CD4-positive, alpha-beta T cell treated with Interferon alpha-2 for 1 hour (primary cell): ENCODE measurements around the gene ADK.

ENCODE experiments used
- DNase-seq, 2 donors: peaks; one replicate each; pipeline ENCODE4 v3.0.0-alpha.2; 2020 to 2022

The ADK gene

DNA sequence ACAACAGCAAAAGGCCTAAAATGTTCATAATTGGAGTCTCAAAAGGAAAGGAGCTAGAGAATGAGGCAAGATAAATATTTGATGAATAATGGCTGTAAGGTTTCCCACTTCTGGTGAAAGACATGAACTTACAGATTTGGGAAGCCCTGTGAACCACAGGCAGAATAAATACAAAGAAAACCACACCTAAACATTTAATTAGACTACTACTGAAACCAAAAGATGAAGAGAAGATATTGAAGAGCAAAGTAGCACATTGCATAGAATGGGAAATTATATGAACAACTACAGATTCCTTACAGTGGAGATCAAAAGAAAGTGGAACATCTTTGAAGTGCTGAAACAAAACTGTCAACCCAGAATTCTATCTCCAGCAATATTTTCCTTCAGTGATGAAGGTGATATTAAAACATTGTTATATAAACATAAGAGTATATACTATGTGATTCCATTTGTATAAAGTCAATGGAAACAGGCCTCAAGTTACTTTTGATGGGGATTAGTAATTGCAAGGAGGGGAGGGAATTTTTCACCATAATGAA lies 484.0 kb downstream of the ADK start:
- DNase-seq, result no peak

DNA sequence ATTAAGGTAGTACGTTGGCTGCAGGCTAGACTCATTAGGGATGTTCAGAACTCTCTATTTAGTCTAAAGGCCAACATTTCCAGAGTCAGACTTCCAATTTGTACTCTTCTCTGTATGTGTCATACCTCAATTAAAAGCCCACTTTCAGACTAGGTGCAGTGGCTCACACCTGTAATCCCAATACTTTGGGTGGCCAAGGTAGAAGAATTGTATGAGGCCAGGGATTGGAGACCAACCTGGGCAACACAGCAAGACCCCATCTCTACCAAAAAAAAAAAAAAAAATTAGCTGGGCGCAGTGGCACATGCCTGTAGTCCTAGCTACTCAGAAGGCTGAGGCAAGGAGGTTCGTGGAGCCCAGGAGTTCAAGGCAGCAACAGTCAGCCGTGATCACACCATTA lies 484.6 kb downstream of the ADK start:
- DNase-seq, result no peak

- no peak for DNase-seq
Observed at GRCh38 chr10:74637685-74638084, 486.7 kb downstream of the ADK start.

DNA sequence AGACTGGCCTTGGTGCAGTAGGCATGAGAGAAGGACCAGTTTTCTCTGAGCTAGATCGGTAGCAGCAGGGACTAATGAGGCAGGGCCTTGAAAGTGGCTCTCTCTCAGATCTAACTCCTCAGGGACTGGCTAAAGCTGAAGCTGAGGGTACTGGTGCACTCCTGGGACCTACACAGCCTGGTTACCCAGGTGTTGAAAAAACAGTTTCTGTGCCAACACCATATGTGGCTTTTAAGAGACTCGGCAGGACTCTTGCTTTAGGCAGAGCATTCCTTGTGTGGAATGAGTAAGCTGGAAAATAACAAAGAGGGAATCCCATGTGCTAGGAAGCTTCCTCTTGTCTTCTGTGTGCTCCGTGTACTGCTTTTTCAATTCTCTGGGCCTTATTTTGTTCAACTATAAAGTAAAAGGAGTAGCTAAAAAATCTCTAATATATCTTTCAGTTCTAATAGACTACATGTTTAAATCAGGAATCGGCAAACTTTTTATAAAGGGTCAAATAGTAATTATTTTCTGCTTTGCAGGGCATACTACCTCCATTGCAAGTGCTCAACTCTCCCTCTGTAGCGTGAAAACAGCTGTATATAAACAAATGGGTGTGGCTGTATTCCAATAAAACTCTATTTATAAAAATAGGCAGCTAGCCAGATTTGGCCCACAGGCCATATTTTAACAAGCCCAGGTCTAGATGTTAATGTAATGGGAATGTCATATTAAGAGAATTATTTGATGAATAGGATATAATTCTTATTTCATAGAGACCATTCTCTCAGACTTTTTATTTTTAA lies 489.3 kb downstream of the ADK start:
- DNase-seq, result no peak

GRCh38 chr10:74641659-74642058 lies 490.6 kb downstream of the ADK start:
- no peak for DNase-seq

DNA sequence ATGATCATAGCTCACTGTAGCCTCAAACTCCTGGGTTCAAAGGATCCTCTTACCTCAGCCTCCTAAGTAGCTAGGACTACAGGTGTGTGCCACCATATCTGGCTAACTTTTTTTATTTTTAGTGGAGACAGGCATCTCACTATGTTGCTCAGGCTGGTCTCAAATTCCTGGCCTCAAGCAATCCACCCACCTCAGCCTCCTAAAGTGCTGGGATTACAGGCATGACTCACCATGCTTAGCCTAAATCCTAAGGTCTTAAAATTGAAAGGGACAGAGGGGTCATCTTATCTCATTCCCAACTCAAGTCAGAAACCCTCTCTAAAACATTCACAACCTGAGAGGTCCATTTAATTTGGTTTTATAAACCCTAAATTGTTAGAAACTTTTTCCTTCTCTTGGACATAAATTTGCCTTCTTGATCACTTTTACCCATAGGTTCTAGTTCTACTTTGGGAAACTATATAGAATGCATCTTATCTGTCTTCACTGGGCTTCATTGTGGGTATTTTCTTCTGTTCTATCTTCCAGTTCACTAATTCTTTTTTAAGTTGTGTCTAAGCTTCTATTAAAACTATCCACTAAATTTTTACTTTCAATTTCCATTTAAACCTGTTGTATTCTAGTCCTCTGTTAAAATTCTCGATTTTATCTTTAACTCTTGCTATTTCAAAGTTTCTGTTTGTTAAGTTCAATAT lies 492.0 kb downstream of the ADK start:
- DNase-seq, result no peak

DNA sequence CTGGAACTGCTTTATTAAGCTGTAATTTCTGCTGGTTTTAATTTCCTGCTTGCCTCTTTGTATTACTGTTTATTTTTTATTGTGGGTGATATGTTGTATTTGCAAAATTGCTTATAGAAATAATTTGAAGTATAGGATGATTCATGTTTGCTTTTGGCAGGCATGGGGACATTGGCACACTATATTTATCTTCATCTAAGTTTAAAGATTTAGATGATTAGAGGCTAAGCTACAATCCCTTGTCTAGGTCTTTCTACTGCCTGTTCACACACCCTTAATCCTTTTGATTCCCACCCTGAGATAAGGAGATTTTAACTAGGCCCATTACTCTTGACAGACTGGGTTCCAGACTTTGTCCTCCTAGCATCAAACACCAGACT lies 492.6 kb downstream of the ADK start:
- DNase-seq, result no peak

DNA sequence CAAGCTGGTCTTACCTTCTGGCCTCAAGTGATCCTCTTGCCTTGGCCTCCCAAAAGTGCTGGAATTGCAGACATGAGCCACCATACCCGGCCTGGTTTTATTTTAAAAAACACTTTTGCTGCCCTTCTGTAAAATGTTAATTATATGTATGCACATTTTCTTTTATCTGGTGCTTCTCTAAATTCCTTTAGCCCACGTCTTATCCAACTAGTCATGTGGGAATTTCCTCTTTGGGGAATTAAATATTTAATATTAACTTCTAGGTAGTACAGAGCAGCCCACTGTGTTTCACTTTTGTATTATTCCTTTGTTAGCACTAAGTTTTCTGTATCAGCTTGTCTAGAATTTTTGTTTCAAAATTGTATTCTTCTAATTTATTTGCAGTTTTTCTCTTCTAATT lies 493.7 kb downstream of the ADK start:
- no peak for DNase-seq

- DNase-seq, result no peak
Observed at GRCh38 chr10:74645692-74646091, 494.7 kb downstream of the ADK start.

DNA sequence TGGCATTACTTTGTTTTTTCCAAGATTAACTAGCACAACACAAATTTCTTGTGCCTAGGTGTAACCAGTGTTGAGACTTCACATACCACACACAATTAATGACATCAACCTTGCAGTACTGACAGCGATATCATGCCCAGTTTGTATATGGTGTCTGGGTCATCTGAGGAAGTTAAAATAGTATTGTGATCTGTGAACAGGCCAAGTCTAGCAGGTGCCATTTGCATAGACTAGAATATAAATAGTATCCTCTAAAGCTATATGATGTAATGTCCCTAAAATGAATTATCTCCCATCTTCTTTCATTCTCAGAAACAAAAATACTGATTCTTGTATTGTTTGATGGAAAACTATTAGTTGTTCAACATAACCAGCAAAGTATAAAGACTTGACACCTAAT lies 499.6 kb downstream of the ADK start:
- DNase-seq, result no peak

GRCh38 chr10:74651565-74651964 lies 500.5 kb downstream of the ADK start:
- no peak for DNase-seq

- DNase-seq, result no peak
Observed at GRCh38 chr10:74652664-74653063, 501.6 kb downstream of the ADK start.

- DNase-seq, result no peak
Observed at GRCh38 chr10:74658511-74658910, 507.5 kb downstream of the ADK start.

DNA sequence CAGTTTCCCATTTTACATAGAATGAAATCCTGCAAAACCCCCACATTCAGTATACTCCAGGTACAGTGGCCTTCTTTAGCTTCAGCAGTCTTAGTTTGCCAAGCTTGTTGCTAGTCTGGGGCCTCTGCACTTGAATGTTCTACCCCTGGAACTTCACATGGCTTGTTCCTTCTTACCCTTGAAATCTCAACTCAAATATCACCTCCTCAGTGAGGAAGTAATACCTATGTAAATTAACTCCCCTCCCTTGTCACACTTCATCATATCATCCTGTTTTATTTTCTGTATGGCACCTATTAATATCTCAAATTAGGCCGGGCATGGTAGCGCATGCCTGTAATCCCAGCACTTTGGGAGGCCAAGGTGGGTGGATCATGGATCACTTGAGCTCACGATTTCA lies 511.6 kb downstream of the ADK start:
- DNase-seq, result no peak

- no peak for DNase-seq
Observed at GRCh38 chr10:74669210-74669609, 518.2 kb downstream of the ADK start.

DNA sequence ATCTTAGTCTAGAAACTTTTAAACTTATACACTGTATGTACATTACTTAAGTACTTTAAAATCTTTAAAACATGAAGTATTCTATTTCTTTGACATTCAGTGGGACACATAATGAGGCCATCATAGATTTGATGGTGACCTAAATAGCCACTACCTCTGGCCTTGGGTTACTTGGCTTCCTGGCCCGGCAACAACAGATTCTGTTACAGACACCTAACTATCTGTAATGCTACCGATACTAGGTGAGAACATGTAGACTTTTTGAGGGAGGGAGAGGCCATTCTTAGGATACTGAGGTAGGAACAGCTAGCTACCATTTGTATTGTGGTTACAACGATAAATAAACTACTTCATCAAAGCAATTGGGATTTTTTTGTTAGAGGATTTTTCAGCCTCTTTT lies 520.7 kb downstream of the ADK start:
- DNase-seq, result no peak

DNA sequence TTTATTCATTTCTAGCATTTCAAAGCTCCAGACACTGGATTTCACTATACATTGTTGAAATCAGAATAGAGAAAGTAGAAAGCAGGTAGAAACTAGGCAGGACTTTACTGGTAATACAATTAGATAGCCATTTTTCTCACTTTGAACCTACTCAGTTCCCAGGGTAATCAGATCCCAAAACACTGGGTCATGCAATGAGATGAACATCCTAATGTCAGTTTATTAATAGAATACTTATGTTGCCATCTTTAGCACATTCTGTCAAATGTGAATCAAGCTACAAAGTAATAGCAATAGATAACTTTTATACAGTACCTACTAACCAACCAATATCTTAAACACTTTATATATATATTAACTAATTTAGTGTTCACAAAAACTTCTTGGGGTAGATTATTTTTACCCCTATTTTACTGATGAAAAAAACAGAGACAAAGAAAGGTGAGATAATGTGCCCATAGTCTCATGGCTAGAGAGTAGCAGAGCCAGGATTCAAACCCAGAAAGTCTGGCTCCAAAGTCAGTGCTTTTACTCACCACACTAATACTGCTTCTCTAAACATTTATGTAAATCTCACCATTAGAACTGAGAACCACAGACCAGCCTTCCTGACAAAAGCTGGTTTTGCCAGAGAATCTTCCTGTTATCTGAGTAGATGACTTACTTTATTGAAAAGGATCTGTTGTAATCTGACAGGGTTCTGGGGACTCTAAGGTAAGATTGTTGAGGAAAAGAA lies 521.6 kb downstream of the ADK start:
- no peak for DNase-seq

GRCh38 chr10:74674927-74675326 lies 523.9 kb downstream of the ADK start:
- no peak for DNase-seq

DNA sequence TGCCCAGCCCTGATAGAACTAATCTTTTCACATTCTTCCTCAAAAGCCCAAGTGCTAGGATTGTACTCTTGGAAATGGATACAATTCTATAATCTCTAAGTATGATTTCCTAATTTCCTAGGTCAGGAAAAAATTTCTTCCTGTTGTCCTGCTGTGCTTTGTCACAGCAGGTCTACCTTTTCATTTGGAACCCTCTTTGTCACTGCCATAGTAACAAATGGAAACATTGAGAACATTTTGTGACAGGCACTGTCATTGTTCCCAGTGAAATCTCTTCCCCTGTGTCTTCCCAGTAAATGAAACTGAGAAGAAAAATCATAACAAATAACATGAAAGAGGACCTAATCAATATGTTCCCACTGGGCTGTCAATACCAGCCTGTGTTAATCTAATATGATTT lies 524.5 kb downstream of the ADK start:
- DNase-seq, result no peak

DNA sequence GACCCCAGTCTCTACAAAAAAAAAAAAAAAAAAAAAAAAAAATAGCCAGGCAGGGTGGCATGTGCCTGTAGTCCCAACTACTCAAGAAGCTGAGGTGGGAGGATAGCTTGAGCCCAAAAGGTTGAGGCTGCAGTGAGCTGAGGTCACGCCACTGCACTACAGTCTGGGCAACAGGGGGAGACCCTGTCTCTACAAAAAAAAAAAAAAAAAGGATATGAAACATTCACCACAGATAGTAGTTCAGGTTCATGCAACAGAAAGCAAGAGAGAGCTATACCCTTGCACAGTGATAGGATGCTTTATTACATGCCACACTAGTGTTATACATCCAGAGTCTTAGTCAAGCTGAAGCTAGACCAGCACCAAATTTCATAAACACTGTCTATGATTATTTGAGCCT lies 526.9 kb downstream of the ADK start:
- DNase-seq, result no peak

- DNase-seq, result no peak
Observed at GRCh38 chr10:74681917-74682627, 531.1 kb downstream of the ADK start.

- no peak for DNase-seq
Observed at GRCh38 chr10:74683067-74683466, 532.0 kb downstream of the ADK start.
